MM.1S (cell line): ENCODE measurements around the gene CNOT8.
A peak's percentile ranks its signal among the peaks of the same experiment; 100 is the strongest.

ENCODE experiments used
- DNase-seq: peaks from one replicate; pipeline ENCODE4 v3.0.0-alpha.2; 2015
- H2AFZ ChIP-seq: fragments of 300-600 bp; sonication (generic); 2 replicates; pipeline ENCODE4 v1.6.0; 2016; ENCODE audit warnings: antibody characterized with exemption, low read length
- H3F3A ChIP-seq: fragments of 300-600 bp; sonication (generic); 2 replicates; pipeline ENCODE4 v1.6.1; 2016; ENCODE audit warnings: mild to moderate bottlenecking, antibody characterized with exemption, low read length, moderate library complexity, mixed read lengths; ENCODE audit not compliant: insufficient read depth
- H3K27ac ChIP-seq: fragments of 300-600 bp; sonication (generic); 2 replicates; pipeline ENCODE4 v1.5.1; 2016; ENCODE audit warnings: mild to moderate bottlenecking, low read length
- H3K27me3 ChIP-seq: fragments of 300-600 bp; sonication (generic); replicated peaks from 2 replicates; pipeline ENCODE4 v1.6.0; 2016; ENCODE audit warnings: low read length; ENCODE audit not compliant: insufficient read depth
- H3K36me3 ChIP-seq: fragments of 300-600 bp; sonication (generic); replicated peaks from 2 replicates; pipeline ENCODE4 v1.6.1; 2016; ENCODE audit warnings: mild to moderate bottlenecking, low read length, mixed read lengths; ENCODE audit not compliant: insufficient read depth
- H3K4me1 ChIP-seq: fragments of 300-600 bp; sonication (generic); 2 replicates; pipeline ENCODE4 v1.6.1; 2016; ENCODE audit warnings: low read length, mixed read lengths
- H3K4me2 ChIP-seq: fragments of 300-600 bp; sonication (generic); 2 replicates; pipeline ENCODE4 v1.6.0; 2016; ENCODE audit warnings: low read depth, low read length
- H3K4me3 ChIP-seq: fragments of 300-600 bp; sonication (generic); 2 replicates; pipeline ENCODE4 v1.5.1; 2016; ENCODE audit warnings: low read length, mixed read lengths
- H3K79me2 ChIP-seq: fragments of 300-600 bp; sonication (generic); 2 replicates; pipeline ENCODE4 v1.6.1; 2016; ENCODE audit warnings: mixed run types, low read length, mixed read lengths
- H3K9ac ChIP-seq: fragments of 300-600 bp; sonication (generic); 2 replicates; pipeline ENCODE4 v1.6.1; 2016; ENCODE audit warnings: low read length, mixed read lengths
- H3K9me2 ChIP-seq: fragments of 300-600 bp; sonication (generic); replicated peaks from 2 replicates; pipeline ENCODE4 v1.6.1; 2016; ENCODE audit warnings: mild to moderate bottlenecking, low read length, mixed read lengths; ENCODE audit not compliant: insufficient read depth
- H3K9me3 ChIP-seq: fragments of 300-600 bp; sonication (generic); replicated peaks from 2 replicates; pipeline ENCODE4 v1.6.1; 2016; ENCODE audit warnings: mild to moderate bottlenecking, low read length, mixed read lengths; ENCODE audit not compliant: insufficient read depth
- H4K20me1 ChIP-seq: fragments of 300-600 bp; sonication (generic); 2 replicates; pipeline ENCODE4 v1.6.1; 2016; ENCODE audit warnings: mild to moderate bottlenecking, low read length, moderate library complexity, mixed read lengths; ENCODE audit not compliant: insufficient read depth
- CTCF ChIP-seq: fragments of 300-600 bp; sonication (generic); IDR thresholded peaks from 2 replicates; pipeline ENCODE4 v1.5.1; 2016; ENCODE audit warnings: antibody characterized with exemption, low read length, mixed read lengths
- EZH2 ChIP-seq: fragments of 300-600 bp; sonication (generic); optimal IDR thresholded peaks from 2 replicates; pipeline ENCODE3; 2017; ENCODE audit warnings: low read depth, mild to moderate bottlenecking, antibody characterized with exemption, low read length, mixed read lengths
- EZH2phosphoT487 ChIP-seq: fragments of 300-600 bp; sonication (generic); IDR thresholded peaks from 2 replicates; pipeline ENCODE4 v1.6.1; 2018; ENCODE audit warnings: antibody characterized with exemption, low read length

Gene CNOT8

GRCh38 chr5:154858972-154859871, 795 bp downstream of the CNOT8 start:
- peak overlapping the region; percentile 84 for H3K4me2 ChIP-seq
- H3K9me3 ChIP-seq = no peaks in the 10 kb centered on the region
- H4K20me1 ChIP-seq = peaks cover 6% of the 10 kb centered on the region; the same call in 1 of the 2 replicates
- H3K9me2 ChIP-seq = no peaks in the 10 kb centered on the region
- peak overlapping the region; percentile 68 for H2AFZ ChIP-seq
- TF ChIP-seq EZH2phosphoT487 = no peak
- peaks cover 23% of the 10 kb centered on the region; the same call in 1 of the 2 replicates for H3F3A ChIP-seq
- H3K4me3 ChIP-seq = peak overlapping the region; percentile 88
- H3K9ac ChIP-seq = peak overlapping the region; percentile 85
- H3K27me3 ChIP-seq = no peaks in the 10 kb centered on the region
- peaks cover 25% of the 10 kb centered on the region for H3K4me1 ChIP-seq
- peak overlapping the region; percentile 89; the same call in 1 of the 2 replicates for H3K27ac ChIP-seq
- peaks cover 58% of the 10 kb centered on the region for H3K79me2 ChIP-seq
- no peaks in the 10 kb centered on the region for H3K36me3 ChIP-seq
- DNase-seq = peak; percentile 30

GRCh38 chr5:154860123-154860522, 1.7 kb downstream of the CNOT8 start:
- DNase-seq = no peak

GRCh38 chr5:154860765-154861164, 2.3 kb downstream of the CNOT8 start:
- Histone ChIP-seq H3K4me1 (peaks cover 25% of the 10 kb centered on the region), H3K9me2 (no peaks in the 10 kb centered on the region), H3K27me3 (no peaks in the 10 kb centered on the region), H2AFZ (no peak overlapping the region), H3K9me3 (no peaks in the 10 kb centered on the region), H3K9ac (no peak overlapping the region), H3K4me2 (no peak overlapping the region), H3K4me3 (no peak overlapping the region), H4K20me1 (peaks cover 6% of the 10 kb centered on the region; the same call in 1 of the 2 replicates), H3F3A (peaks cover 23% of the 10 kb centered on the region; the same call in 1 of the 2 replicates), H3K27ac (no peak overlapping the region), H3K79me2 (peaks cover 73% of the 10 kb centered on the region), H3K36me3 (peaks cover 10% of the 10 kb centered on the region; the same call in 1 of the 2 replicates)
- TF ChIP-seq EZH2phosphoT487 (no peak), CTCF (no peak)
- no peak for DNase-seq

More at GRCh38 chr5:154860123-154860522, 1.7 kb downstream of the CNOT8 start:
- Histone ChIP-seq H3K79me2 (peaks cover 67% of the 10 kb centered on the region), H2AFZ (no peak overlapping the region), H3K9ac (peak overlapping the region; percentile 85; the same call in 1 of the 2 replicates), H3K27ac (no peak overlapping the region), H3K9me2 (no peaks in the 10 kb centered on the region), H3K4me2 (peak overlapping the region; percentile 84), H4K20me1 (peaks cover 6% of the 10 kb centered on the region; the same call in 1 of the 2 replicates), H3F3A (peaks cover 23% of the 10 kb centered on the region; the same call in 1 of the 2 replicates), H3K4me3 (peak overlapping the region; percentile 88), H3K27me3 (no peaks in the 10 kb centered on the region), H3K36me3 (peaks cover 4% of the 10 kb centered on the region; the same call in 1 of the 2 replicates), H3K4me1 (peaks cover 25% of the 10 kb centered on the region), H3K9me3 (no peaks in the 10 kb centered on the region)
- TF ChIP-seq EZH2 (no peak), EZH2phosphoT487 (no peak), CTCF (no peak)

GRCh38 chr5:154861946-154862345, 3.5 kb downstream of the CNOT8 start:
- Histone ChIP-seq H3K4me2 (peak overlapping the region; percentile 53; the same call in 1 of the 2 replicates), H3K27me3 (no peaks in the 10 kb centered on the region), H3K4me3 (no peak overlapping the region), H3K9me2 (no peaks in the 10 kb centered on the region), H3K9ac (no peak overlapping the region), H3K4me1 (peaks cover 25% of the 10 kb centered on the region), H3K36me3 (peaks cover 13% of the 10 kb centered on the region; the same call in 1 of the 2 replicates), H4K20me1 (peaks cover 6% of the 10 kb centered on the region; the same call in 1 of the 2 replicates), H3K27ac (no peak overlapping the region), H3K79me2 (peaks cover 79% of the 10 kb centered on the region), H3F3A (peaks cover 21% of the 10 kb centered on the region; the same call in 1 of the 2 replicates), H2AFZ (no peak overlapping the region), H3K9me3 (no peaks in the 10 kb centered on the region)
- no peak for DNase-seq
- no peak for TF ChIP-seq CTCF
- TF ChIP-seq EZH2 = no peak
- no peak for TF ChIP-seq EZH2phosphoT487
